Nephron progenitor cell (in vitro differentiated cells): ENCODE data around the gene NAP1L5.

ENCODE experiments used
- DNase-seq: peaks from one replicate; pipeline ENCODE4 v3.0.0; 2021
- H3K27ac Mint-ChIP-seq: 2 replicates; pipeline ENCODE4 v1.8.0; 2021; ENCODE audit warnings: mild to moderate bottlenecking, moderate library complexity, mixed read lengths
- H3K27me3 Mint-ChIP-seq: 2 replicates; pipeline ENCODE4 v1.8.0; 2021; ENCODE audit warnings: mild to moderate bottlenecking, low read depth, mixed read lengths; ENCODE audit not compliant: poor library complexity
- H3K36me3 Mint-ChIP-seq: 2 replicates; pipeline ENCODE4 v1.8.0; 2021; ENCODE audit warnings: low read depth, mixed read lengths
- H3K4me1 Mint-ChIP-seq: 2 replicates; pipeline ENCODE4 v1.8.0; 2021; ENCODE audit warnings: mixed read lengths
- H3K4me3 Mint-ChIP-seq: 2 replicates; pipeline ENCODE4 v1.8.0; 2021; ENCODE audit warnings: mild to moderate bottlenecking, moderate library complexity, mixed read lengths
- H3K9me3 Mint-ChIP-seq: 2 replicates; pipeline ENCODE4 v1.8.0; 2021; ENCODE audit warnings: mild to moderate bottlenecking, moderate library complexity, mixed read lengths
- CTCF ChIP-seq: fragments of 200-600 bp; sonication (generic); IDR thresholded peaks from 2 replicates; pipeline ENCODE4 v1.5.0; 2021; ENCODE audit warnings: antibody characterized with exemption

NAP1L5 gene

GRCh38 chr4:88659055-88659889, 38.4 kb downstream of the NAP1L5 start:
- peak; percentile 60 for TF ChIP-seq CTCF
- H3K27me3 Mint-ChIP-seq, result peaks cover 2% of the 10 kb centered on the region
- H3K4me3 Mint-ChIP-seq, result no peak overlapping the region
- peak; percentile 24 for DNase-seq
- peak overlapping the region; percentile 11 for H3K27ac Mint-ChIP-seq
- H3K9me3 Mint-ChIP-seq, result peaks cover 10% of the 10 kb centered on the region
- no peaks in the 10 kb centered on the region for H3K4me1 Mint-ChIP-seq
- peaks cover 15% of the 10 kb centered on the region for H3K36me3 Mint-ChIP-seq

- Mint-ChIP-seq H3K4me1 (no peaks in the 10 kb centered on the region), H3K27me3 (peaks cover 2% of the 10 kb centered on the region), H3K27ac (no peak overlapping the region), H3K9me3 (peaks cover 10% of the 10 kb centered on the region), H3K4me3 (no peak overlapping the region), H3K36me3 (peaks cover 15% of the 10 kb centered on the region)
- TF ChIP-seq CTCF, result no peak
- no peak for DNase-seq
These were observed 42.4 kb downstream of the NAP1L5 start for GRCh38 chr4:88655226-88655625.

GRCh38 chr4:88653371-88653946, 44.2 kb downstream of the NAP1L5 start:
- H3K4me3 Mint-ChIP-seq, result no peak overlapping the region
- no peaks in the 10 kb centered on the region for H3K4me1 Mint-ChIP-seq
- H3K9me3 Mint-ChIP-seq, result peaks cover 10% of the 10 kb centered on the region
- no peak overlapping the region for H3K27ac Mint-ChIP-seq
- TF ChIP-seq CTCF, result no peak
- DNase-seq, result no peak
- H3K27me3 Mint-ChIP-seq, result peaks cover 2% of the 10 kb centered on the region
- H3K36me3 Mint-ChIP-seq, result peaks cover 15% of the 10 kb centered on the region

- no peaks in the 10 kb centered on the region for H3K9me3 Mint-ChIP-seq
- H3K36me3 Mint-ChIP-seq, result no peaks in the 10 kb centered on the region
- H3K27me3 Mint-ChIP-seq, result no peaks in the 10 kb centered on the region
- no peak for TF ChIP-seq CTCF
- no peak overlapping the region for H3K4me3 Mint-ChIP-seq
- H3K4me1 Mint-ChIP-seq, result no peaks in the 10 kb centered on the region
- no peak for DNase-seq
- no peak overlapping the region for H3K27ac Mint-ChIP-seq
These were observed 47.9 kb downstream of the NAP1L5 start for GRCh38 chr4:88649716-88650115.

GRCh38 chr4:88646528-88647280, 50.9 kb downstream of the NAP1L5 start:
- TF ChIP-seq CTCF, result no peak
- Mint-ChIP-seq H3K9me3 (peaks cover 6% of the 10 kb centered on the region), H3K4me3 (no peak overlapping the region), H3K4me1 (no peaks in the 10 kb centered on the region), H3K27me3 (no peaks in the 10 kb centered on the region), H3K27ac (no peak overlapping the region), H3K36me3 (no peaks in the 10 kb centered on the region)
- DNase-seq, result no peak
